Chondrocyte (in vitro differentiated cells): ENCODE results near the gene CCBE1. TPM values are rescaled to one million over a fixed set of nuclear protein-coding genes. Genes with fewer than 3 reads are reported as not detected.
"Not testable (repeated sequence)": the region's sequence is repeated elsewhere in the genome, so short reads cannot be mapped to it uniquely, and the experiment has no call there.

Experiments used
- DNase-seq: peaks from one replicate; pipeline ENCODE4 v3.0.0; 2021; ENCODE audit warnings: mixed read lengths, low spot score
- H3K27ac Mint-ChIP-seq: one replicate; pipeline ENCODE4 v1.8.0; 2021; ENCODE audit warnings: mild to moderate bottlenecking, moderate library complexity, mixed read lengths; ENCODE audit not compliant: unreplicated experiment
- H3K27me3 Mint-ChIP-seq: 2 replicates; pipeline ENCODE4 v1.8.0; 2021; ENCODE audit warnings: low read depth, mixed read lengths
- H3K36me3 Mint-ChIP-seq: 2 replicates; pipeline ENCODE4 v1.8.0; 2021; ENCODE audit warnings: low read depth, mixed read lengths
- H3K4me1 Mint-ChIP-seq: 2 replicates; pipeline ENCODE4 v1.8.0; 2021; ENCODE audit warnings: low read depth, mild to moderate bottlenecking, mixed read lengths
- H3K4me3 Mint-ChIP-seq: one replicate; pipeline ENCODE4 v1.8.0; 2021; ENCODE audit warnings: mild to moderate bottlenecking, moderate library complexity, mixed read lengths; ENCODE audit not compliant: unreplicated experiment
- H3K9me3 Mint-ChIP-seq: 2 replicates; pipeline ENCODE4 v1.8.0; 2021; ENCODE audit warnings: low read depth, mixed read lengths
- total RNA-seq: library from RNA; stranded (reverse); gene quantifications from 3 replicates; pipeline ENCODE4 v1.2.1, GENCODE V29; 2021
- TF ChIP-seq, protein P1 (sequence below): fragments of 200-600 bp; sonication (generic); IDR thresholded peaks from 2 replicates; pipeline ENCODE4 v1.5.0; 2021; ENCODE audit warnings: antibody characterized with exemption, mild to moderate bottlenecking, moderate library complexity

CCBE1 gene
- total RNA-seq, 1 donor from 2014 or later, result 0.72 TPM

DNA sequence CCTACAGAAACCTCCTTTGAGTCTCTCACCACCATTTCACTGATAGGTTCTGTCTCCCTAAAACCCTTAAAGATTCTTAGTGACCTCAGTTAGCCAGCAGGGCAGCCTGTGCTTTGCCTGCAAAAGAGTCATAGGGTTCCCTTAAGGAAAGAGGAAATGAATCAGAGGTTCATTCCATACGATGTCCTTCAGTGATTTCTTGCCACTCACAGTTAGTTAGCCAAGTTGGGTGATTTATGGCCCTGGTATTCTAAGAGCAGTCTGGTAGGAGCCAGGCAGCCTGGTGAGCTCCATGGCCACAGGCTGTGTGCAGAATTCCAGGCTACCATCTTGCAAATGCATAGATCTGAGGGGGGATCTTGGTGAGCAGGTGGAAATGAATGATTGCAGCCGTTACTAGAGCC is 18.7 kb upstream of the CCBE1 start:
- Mint-ChIP-seq H3K4me3 (no peak overlapping the region), H3K36me3 (no peaks in the 10 kb centered on the region), H3K4me1 (peaks cover 52% of the 10 kb centered on the region), H3K9me3 (peaks cover 3% of the 10 kb centered on the region), H3K27me3 (no peaks in the 10 kb centered on the region), H3K27ac (peak overlapping the region; percentile 85)
- DNase-seq, result no peak
- TF ChIP-seq, protein P1, sequence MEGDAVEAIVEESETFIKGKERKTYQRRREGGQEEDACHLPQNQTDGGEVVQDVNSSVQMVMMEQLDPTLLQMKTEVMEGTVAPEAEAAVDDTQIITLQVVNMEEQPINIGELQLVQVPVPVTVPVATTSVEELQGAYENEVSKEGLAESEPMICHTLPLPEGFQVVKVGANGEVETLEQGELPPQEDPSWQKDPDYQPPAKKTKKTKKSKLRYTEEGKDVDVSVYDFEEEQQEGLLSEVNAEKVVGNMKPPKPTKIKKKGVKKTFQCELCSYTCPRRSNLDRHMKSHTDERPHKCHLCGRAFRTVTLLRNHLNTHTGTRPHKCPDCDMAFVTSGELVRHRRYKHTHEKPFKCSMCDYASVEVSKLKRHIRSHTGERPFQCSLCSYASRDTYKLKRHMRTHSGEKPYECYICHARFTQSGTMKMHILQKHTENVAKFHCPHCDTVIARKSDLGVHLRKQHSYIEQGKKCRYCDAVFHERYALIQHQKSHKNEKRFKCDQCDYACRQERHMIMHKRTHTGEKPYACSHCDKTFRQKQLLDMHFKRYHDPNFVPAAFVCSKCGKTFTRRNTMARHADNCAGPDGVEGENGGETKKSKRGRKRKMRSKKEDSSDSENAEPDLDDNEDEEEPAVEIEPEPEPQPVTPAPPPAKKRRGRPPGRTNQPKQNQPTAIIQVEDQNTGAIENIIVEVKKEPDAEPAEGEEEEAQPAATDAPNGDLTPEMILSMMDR, result peak; percentile 19

DNA sequence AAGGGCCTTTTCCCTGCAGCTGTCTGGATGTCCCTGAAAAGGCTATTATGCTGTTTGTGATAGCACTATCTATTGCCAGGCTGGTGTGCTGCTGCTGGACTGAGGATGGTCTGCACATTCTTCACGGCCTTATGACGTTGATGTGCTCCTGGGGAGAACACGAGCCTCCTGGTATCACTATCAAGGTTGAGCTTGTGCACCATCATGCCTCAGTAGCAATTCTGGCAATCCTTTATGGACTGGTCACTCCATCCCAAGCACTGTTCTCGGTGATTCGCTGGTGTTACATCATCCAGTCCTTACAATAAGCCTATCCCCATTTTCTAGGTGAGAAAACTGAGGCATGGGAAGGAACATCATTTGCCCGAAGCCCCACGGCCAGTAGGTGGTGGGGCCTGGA is 18.2 kb upstream of the CCBE1 start:
- Mint-ChIP-seq H3K4me1 (peaks cover 52% of the 10 kb centered on the region), H3K27ac (peak overlapping the region; percentile 69), H3K36me3 (no peaks in the 10 kb centered on the region), H3K27me3 (no peaks in the 10 kb centered on the region), H3K4me3 (no peak overlapping the region), H3K9me3 (peaks cover 3% of the 10 kb centered on the region)
- TF ChIP-seq, protein P1, result no peak
- DNase-seq, result no peak

DNA sequence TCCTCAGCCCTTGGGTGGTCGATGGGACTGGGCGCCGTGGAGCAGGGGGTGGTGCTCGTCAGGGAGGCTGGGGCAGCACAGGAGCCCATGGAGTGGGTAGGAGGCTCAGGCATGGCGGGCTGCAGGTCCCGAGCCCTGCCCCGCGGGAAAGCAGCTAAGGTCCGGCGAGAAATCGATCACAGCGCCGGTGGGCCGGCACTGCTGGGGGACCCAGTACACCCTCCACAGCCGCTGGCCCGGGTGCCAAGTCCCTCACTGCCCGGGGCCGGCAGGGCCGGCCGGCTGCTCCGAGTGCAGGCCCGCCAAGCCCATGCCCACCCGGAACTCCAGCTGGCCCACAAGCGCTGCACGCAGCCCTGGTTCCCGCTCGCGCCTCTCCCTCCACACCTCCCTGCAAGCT is 16.9 kb upstream of the CCBE1 start:
- H3K27ac Mint-ChIP-seq, DNase-seq, H3K36me3 Mint-ChIP-seq, H3K4me3 Mint-ChIP-seq, H3K9me3 Mint-ChIP-seq, H3K27me3 Mint-ChIP-seq: not testable (repeated sequence)
- H3K4me1 Mint-ChIP-seq, result peaks cover 40% of the 10 kb centered on the region

DNA sequence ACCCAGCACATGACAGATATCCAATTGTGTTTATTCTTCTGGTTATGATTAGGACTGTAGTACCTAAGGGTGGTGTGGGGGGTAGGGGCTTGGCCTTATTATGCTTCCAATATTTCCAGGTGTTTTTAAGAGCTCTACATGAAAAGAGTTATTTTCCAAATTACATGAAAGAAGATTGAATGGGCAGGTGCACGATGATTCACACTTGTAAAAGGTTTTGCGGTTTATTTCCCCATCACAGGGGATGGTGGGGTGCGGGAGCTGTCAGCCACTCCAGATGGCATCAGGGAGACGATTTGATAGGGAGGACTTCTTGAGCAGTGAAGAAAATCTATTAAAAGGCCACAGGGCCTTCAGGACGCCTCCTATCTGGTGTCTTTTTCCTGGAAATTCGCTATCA is 15.1 kb upstream of the CCBE1 start:
- Mint-ChIP-seq H3K9me3 (peaks cover 3% of the 10 kb centered on the region), H3K4me1 (peaks cover 22% of the 10 kb centered on the region), H3K36me3 (no peaks in the 10 kb centered on the region), H3K27me3 (no peaks in the 10 kb centered on the region), H3K4me3 (no peak overlapping the region), H3K27ac (no peak overlapping the region)
- TF ChIP-seq, protein P1, result no peak
- no peak for DNase-seq

DNA sequence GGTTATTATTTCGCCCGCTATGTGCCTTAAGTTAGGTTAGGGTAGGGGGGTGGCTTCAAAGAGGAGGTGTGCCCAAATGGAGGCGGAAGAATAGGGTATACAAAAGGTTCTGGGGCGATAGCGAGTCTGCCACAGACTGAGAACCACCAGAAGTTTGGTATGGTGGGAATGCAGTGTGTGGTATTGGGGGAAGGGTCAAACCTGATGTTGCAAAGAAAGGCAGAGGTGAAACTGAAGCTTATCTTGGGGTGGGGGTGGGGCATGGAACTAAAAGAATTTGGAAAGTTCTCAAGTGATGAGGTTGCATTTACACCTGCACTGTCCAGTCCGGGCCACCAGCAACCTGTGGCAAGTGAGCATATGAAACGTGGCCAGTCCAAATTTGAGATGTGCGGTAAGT is 11.8 kb upstream of the CCBE1 start:
- H3K9me3 Mint-ChIP-seq, result no peaks in the 10 kb centered on the region
- H3K4me1 Mint-ChIP-seq, result no peaks in the 10 kb centered on the region
- TF ChIP-seq, protein P1, result no peak
- H3K36me3 Mint-ChIP-seq, result no peaks in the 10 kb centered on the region
- H3K27me3 Mint-ChIP-seq, result no peaks in the 10 kb centered on the region
- H3K27ac Mint-ChIP-seq, result no peak overlapping the region
- DNase-seq, result no peak
- H3K4me3 Mint-ChIP-seq, result no peak overlapping the region

DNA sequence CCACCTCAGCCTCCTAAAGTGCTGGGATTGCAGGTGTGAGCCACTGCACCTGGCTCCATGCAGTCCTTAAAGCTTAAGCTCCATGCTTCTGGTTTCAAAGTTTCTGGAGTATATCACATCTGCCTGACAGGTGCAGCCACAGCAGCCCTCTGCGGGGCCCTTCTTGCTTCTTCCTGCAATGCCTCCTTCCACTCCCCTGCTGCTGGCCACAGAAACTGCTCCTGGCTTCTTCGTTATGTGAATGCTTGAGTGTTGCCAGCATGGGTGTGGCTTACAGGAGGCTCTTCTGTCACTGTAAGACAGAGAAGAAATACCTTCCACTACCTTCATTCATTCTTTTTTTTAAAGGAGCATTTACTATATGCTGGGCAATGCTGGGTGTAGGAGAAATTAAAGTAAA is 10.1 kb upstream of the CCBE1 start:
- DNase-seq, result no peak
- H3K9me3 Mint-ChIP-seq, result no peaks in the 10 kb centered on the region

More for the DNA sequence above, 10.1 kb upstream of the CCBE1 start:
- Mint-ChIP-seq H3K27me3 (no peaks in the 10 kb centered on the region), H3K4me1 (no peaks in the 10 kb centered on the region), H3K36me3 (no peaks in the 10 kb centered on the region), H3K27ac (no peak overlapping the region), H3K4me3 (no peak overlapping the region)
- TF ChIP-seq, protein P1, result no peak
